ENCODE results near the gene TNNC2.
"Not testable (repeated sequence)": the region's sequence is repeated elsewhere in the genome, so short reads cannot be mapped to it uniquely, and the experiment has no call there.

The TNNC2 gene

DNA sequence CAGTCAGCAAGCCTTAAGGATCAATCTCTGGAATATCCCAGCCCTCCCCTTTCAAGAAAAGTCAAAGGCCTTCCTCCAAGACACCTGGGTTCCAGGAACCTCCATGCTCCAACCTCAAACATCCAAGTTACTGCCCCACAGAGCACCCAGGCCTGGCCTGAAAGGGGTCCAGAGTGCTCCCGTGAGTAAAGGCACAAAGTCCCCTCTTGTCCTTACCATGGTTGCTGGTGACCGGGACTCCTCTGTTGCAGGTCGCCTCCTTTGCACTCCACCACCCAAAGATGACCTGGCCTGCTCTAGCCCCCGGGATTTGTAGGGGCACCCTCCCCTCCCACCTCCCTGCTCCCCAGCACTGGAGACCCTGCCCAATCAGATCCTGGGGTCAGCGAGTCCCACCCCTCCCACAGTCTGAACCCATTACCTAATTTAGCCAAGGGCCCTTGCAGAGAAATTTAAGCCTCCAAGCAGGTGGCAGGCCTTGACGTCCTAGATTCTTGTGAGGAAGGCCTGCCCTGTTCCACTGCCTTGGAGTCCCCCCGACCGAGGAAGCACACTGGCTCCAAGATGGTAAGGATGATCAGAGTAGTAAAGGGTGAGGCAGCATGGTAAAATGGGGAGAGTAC, at the start of gene TNNC2:
TSS of gene TNNC2 (minus strand) at position 283 of the 623 bp plus-strand sequence. CDS start at position 219, 64 bp downstream.
- DNase-seq (ENCODE audit: low read depth in 2 of 2): no peak

DNA sequence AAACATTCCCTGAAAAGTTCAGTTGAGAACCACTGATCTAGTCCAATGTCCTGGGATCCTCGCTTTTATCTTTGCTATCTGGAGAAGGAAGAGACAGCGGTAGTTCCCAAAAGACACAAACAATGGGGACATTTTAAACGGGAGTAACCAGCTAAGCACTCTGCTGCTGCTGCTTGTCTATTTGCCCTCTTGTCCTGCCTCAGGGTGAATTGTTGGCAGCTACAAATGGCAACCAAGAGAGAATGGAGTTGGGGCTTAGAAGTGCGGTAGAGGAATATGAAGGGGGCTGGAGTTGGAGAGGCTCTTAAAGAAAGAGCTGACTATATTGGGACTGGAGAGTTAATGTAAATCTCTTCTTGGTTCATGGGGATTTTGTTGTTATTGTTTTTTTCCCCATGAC, 47.5 kb upstream of the TNNC2 start:
- DNase-seq (ENCODE audit: low read depth in 2 of 2): no peak

DNA sequence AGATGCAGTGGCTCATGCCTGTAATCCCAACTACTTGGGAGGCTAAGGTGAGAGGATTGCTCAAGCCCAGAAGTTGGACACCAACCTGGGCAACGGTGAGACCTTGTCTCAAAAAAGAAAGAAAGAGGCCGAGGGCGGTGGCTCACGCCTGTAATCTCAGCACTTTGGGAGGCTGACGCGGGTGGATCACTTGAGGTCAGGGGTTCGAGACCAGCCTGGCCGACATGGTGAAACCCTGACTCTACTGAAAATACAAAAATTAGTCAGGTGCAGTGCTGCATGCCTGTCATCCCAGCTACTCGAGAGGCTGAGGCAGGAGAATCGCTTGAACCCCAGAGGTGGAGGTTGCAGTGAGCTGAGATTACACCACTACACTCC, 47.0 kb upstream of the TNNC2 start:
- not testable (repeated sequence) for DNase-seq (ENCODE audit: low read depth in 2 of 2)

DNA sequence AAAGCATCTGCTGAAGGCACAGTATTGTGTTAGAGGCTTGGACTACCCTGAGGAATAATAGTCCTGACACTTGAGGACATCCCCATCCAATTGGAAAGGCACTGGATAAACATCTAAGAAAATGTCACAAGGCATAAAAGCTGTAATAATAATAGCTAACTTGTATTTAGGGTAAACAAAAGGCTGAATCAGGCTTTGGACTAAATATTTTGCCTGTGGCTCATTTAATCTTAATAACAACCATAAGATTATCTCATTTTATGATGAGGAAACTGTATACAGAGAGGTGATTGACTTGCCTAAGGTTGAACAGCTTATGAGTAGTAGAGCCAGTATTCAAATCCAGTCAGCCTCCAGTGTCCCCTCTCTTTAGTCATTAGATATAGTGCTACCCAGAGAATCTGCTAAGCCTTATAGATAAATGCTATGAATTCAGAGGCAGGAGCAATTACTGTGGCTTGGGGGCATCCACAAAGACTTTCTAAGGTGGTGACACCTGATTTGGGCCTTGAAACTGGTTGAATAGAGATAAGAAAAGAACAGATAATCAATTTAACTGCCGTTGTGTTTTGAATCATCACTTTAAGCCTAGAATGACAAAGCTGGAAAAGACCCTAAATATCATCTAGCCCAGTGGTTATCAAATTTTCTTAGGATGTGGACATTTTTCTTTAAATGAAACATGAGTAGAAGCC, 46.4 kb upstream of the TNNC2 start:
- DNase-seq (ENCODE audit: low read depth in 2 of 2): no peak

DNA sequence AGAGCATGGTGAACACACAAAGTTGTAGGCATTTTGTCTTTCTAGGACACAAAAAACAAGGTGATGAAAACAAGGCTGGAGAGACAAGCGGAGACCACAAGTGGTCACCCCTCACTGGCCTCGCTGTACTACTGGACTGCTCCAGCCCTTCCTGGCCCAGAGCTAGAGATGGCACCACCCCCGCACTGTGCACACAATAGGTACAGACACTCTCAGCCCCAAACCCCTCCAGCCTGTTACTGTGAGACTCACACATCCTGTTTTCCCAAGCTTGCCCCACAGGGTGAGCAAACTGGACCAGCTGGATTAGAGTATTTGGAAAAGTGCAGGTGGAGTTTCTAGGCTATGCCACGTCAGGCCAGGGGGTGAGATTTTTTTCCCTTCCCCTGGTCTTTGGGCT, 45.5 kb upstream of the TNNC2 start:
- no peak for DNase-seq (ENCODE audit: low read depth in 2 of 2)

DNA sequence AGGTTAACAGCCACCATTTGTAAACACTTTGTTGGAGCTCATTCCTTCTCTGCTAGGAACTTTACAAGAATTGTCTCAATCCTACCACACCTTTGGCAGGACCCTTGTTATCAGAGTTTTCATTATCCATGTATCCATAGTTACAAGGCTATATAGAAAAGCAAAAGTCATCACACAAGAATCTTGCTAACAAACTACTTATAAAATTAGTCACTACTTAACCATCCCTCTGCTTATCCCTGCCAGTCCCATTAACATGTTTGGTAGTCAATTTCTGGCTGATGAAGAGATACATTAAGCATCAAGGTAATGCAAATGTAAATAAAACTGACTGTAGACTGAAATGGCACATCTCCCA, 40.7 kb upstream of the TNNC2 start:
- DNase-seq (ENCODE audit: low read depth in 2 of 2): no peak

DNA sequence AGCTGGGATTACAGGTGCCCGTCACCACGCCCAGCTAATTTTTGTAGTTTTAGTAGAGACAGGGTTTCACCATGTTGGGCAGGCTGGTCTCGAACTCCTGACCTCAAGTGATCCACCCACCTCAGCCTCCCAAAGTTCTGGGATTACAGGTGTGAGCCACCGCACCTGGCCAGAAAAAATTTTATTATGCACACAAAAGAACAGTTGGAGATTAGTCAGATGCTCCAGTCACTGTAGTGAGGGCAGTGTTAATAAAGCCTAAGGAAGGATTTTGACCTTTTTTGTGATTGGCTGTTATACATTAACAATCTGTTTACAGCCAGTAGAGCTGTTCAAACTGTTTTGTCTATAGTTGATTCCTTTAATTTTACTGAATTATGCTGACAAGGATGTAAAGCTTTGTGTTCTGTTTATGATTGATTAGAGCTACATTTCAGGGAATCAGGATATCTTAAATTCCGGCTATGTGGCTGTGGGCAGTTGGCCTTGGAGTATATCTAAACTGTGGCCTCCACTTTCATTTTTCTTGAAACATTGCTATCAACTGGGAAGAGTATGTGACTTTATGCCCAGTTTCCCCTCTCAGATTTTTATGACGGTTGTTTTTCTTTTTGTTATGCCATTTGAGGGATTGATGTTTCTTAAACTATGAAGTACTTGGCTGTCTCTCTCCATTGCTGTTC, 40.2 kb upstream of the TNNC2 start:
- no peak for DNase-seq (ENCODE audit: low read depth in 2 of 2)

DNA sequence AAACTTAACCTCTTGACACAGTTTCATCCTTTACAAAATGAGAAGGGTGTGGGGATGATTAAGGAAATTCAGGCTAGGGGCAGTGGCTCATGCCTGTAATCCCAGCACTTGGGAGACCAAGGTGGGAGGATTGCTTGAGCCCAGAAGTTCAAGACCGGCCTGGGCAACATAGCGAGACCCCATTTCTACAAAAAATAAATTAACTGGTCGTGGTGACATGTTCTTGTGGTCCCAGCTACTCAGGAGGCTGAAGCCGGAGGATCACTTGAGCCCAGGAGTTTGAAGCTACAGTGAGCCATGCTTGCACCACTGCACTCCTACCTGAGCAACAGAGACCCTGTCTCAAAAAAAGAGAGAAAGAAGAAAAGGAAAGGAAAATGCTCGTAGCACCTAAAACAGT, 39.3 kb upstream of the TNNC2 start:
- no peak for DNase-seq (ENCODE audit: low read depth in 2 of 2)

DNA sequence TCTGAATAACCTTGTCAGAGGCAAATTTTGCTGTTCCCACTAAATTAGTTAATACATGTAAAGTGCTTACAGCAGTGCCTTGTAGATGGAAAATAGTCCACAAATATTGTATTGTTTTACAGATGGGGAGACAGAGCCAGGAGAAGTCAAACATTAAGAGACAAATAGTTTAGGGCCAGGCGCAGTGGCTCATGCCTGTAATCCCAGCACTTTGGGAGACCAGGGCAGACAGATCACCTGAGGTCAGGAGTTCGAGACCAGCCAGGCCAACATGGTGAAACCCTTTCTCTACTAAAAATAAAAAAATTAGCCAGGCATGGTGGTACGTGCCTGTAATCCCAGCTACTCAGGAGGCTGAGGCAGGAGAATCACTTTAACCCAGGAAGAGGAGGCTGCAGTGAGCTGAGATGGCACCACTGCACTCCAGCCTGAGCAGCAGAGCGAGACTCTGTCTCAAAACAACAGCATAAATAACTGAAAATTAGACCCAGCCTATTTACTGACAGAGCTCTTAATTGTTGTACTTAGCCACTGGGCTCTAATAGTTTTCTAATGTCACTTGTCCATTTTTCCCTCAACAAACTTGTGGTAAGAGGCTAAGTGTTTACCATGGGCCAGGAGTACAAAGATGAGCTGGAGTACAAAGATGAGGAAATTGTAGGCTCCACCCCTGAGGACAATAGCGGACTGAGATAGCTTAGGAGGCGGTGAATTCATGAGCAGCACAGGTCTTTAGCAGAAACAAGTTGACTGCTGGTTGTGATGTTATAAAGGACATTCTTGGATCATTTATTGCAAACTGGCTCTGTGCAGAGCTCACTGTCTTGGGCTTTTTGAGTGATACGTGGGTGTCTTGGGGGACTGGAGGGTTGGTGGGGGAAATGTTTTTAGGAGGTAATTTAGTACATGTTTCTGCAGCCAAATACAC, 36.7 kb upstream of the TNNC2 start:
- no peak for DNase-seq (ENCODE audit: low read depth in 2 of 2)

DNA sequence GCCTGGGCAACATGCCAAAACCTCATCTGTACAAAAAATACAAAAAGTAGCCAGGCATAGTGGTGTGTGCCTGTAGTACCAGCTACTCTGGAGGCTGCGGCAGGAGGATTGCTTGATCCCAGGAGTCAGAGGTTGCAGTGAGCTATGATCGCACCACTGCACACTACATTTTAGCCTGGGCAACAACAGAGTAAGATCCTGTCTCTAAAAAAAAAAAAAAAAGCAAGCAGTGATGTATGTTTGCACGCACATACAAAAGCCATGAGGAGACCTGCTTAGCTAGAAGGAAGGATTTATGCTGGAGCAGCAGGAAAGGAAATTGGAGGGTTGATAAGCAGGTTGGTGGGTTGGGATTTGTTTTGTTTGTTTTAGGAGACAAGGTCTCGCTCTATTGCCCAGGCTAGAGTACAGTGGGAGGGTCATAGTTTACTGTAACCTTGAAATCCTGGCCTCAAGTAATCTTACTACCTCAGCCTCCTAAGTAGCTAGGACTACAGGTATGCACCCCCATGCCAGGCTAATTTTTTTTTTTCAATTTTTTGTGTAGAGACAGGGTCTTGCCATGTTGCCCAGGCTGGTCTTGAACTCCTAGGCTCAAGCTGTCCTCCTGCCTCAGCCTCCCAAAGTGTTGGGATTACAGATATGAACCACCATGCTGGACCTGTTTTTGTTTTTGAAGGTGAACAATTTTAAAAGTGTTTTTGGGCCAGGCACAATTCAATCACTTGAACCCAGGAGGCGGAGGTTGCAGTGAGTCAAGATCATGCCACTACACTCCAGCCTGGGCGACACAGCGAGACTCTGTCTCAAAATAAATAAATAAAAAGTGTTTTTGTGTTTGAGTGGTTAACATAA, 34.3 kb upstream of the TNNC2 start:
- no peak for DNase-seq (ENCODE audit: low read depth in 2 of 2)

DNA sequence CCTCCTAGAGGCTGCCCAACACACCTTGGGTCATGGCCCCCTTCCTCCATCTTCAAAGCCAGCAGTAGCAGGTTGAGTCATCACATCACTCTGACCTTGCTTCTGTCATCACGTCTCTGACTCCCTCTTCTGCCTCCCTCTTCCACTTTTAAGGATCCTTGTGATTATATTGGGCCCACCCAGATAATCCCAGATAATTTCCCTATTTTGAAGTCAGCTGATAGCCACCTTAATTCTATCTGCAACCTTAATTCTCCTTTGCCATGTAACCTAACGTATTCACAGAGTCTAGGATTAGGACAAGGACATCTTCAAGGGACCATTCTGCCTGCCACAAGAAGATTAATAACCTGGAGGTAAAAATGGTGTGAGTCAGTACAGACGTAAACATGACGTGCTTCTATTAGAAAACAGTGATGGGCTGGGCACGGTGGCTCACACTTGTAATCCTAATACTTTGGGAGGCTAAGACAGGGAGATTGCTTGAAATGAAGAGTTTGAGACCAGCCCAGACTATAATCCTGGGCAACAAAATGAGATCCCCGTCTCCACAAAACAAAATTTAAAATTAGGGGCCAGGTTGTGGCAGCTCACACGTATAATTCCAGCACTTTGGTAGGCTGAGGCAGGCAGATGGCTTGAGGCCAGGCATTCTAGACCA, 33.6 kb upstream of the TNNC2 start:
- DNase-seq (ENCODE audit: low read depth in 2 of 2): no peak

DNA sequence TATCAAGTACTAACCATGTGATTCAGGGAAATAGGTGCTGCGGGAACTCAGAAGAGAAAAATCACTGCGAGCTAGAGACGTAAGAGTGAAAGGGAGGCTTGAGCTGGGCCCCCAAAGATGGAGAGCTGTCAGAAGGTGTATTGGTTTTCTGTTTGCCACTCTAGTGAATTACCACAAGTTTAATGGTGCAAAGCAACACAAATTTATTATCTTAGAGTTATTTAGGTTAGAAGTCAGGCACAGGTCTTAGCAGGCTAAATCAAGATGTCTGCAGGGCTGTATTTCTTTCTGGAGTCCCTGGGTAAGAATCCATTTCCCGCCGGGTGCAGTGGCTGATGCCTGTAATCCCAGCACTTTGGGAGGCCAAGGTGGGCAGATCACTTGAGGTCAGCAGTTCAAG, 32.8 kb upstream of the TNNC2 start:
- no peak for DNase-seq (ENCODE audit: low read depth in 2 of 2)

DNA sequence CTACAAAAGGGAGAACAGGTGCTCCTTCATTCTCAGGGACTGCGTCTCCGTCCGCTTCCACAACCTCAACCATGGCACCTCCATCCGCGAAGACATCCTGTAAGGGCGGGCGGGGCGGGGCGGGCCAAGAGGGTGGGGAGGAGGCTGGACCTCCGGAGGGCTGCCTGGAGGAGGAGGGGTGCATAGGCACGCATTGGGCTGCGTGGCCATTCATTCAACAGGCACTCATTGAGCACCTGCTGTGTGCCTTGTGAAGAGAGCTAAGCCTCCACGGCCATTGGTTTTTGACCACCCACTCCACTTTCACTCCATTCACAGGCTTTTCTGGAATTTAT, 30.7 kb upstream of the TNNC2 start:
- no peak for DNase-seq (ENCODE audit: low read depth in 2 of 2)

DNA sequence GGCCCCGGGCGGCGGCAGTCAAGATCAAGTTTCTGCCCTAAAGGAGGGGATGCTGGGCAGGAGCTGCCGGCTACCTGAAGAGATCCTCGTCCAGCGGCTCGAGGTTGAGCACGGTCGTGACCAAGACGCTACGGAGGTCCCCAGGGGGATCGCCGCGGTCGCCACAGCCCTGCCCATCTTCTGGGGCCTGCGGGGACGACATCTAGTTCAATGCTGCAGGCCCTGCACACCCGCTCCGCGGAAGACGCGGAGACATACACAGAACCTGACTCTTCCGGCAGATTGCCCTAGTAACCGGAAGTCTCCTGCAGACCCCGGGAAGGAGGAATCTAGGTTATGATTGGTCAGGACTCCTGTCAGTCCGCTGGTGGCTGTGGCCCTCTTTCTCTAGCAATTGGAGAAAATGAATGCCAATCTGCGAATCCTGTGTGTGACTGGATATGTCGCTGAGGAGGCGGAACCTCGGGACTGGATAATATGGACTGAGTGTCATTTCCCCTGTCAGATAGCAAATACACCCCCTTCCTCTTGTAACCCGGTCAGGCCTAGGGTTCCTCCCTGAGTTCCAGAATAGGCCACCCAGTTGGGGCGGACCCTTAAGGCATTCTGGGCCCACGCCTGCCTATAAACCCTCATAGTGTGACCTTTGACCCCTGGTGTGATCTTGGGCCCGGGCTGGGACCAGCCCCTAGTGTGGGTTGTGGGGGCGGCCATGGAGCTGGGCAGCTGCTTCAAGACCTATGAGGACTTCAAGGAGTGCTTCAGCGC, 30.2 kb upstream of the TNNC2 start, which contains the start of the genes ACOT8 and ZSWIM3:
TSS of gene ACOT8 (minus strand) at position 279 of the 768 bp plus-strand sequence. CDS start at position 202, 77 bp downstream.
TSS of gene ZSWIM3 (plus strand) at position 501 of the 768 bp plus-strand sequence. CDS start at position 713, 212 bp downstream.
- peak; percentile 74 to 79 for DNase-seq (ENCODE audit: low read depth in 2 of 2)

DNA sequence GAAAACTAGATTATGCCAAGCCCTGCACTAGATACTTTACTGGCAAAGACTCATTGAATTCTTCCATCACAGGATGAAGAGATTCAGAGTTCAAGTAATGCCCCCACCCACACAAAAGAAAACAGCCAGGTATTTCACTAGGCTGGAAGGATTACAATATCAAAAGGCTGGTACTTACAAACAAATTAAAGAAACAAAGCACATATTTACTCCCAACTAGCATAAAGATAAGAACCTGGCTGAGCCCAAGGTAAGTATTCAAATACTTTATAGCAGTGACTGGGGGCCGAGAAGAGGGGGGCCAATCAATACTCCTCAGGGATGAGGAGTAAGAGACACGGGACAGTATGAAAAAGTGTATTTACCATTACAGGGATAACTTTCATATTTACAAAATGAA, 26.4 kb upstream of the TNNC2 start:
- no peak for DNase-seq (ENCODE audit: low read depth in 2 of 2)

DNA sequence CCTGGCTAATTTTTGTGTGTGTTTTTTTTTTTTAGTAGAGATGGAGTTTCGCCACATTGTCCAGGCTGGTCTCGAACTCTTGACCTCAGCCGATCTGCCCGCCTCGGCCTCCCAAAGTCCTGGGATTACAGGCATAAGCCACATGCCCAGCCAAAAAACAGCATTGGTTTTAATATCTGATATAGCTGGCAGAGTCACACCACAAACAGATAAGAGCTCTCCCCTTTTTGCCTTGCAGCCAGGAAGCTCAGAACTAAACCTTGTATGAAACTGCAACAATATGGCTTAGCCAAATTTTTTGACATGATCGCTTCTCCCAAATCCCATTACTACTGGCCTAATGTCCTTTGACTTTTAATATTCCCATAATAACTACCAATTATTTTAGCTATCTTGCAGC, 25.2 kb upstream of the TNNC2 start:
- no peak for DNase-seq (ENCODE audit: low read depth in 2 of 2)

DNA sequence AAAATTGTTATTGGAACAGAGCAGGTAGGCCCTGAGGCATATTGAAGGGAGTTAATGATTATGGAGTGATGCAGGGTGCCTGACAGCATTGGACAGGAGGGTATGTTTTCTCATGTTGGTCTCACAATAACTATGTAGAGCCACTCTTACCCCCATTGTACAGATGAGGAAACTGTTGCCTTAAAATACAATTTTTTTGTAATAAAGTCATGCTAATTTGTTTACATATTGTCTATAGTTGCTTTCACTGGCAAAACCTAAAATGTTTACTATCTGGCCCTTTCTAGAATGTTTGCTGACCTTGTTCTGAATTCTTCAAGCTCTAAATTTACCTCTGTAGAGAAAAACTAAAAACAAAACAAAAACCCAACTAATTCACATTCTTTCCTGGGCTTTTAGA, 24.4 kb upstream of the TNNC2 start:
- DNase-seq (ENCODE audit: low read depth in 2 of 2): no peak

DNA sequence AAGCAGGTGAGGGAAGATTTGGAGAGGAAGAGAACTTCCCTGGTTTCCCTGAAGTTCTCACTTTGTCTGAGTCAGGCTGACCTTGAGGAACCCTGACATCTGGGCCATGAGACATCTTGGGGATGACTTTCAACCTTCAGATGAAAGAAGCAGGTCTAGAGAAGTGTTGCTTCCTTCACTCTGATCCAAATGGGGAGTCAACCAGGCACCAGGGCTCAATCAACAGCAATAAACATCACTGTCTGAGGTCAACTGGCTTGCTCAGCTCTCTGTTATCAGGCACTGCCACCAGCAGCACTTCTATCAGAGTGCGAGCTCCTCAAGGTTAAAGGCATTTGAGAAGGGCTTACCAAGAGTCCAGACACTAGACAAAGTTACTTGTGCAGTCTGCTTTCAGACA, 23.8 kb upstream of the TNNC2 start:
- no peak for DNase-seq (ENCODE audit: low read depth in 2 of 2)

DNA sequence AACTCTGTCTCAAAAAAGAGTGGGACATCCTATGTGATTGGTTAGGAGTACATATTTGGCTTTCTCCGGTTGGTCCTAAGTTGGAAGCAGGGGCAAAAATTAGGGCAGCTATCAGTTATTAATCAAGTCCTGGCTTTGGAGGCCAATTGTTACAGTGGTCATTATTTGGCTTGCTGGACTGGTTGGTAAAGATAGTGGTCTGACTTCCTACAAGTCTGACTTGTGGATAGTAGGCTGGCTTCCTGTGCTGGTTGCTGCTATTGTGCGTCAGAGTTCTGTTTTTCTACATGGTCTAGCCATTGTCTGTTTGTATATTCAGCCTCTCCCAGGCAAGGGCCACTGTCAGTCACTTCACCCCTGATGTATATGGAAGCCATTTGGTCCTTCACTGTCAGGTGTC, 23.1 kb upstream of the TNNC2 start:
- DNase-seq (ENCODE audit: low read depth in 2 of 2): no peak
